GM12891 (cell line): ENCODE data around the gene CTBP2.

Experiments used
- PAX5 ChIP-seq: IDR thresholded peaks from 2 replicates; pipeline ENCODE4 v1.6.1; 2011; ENCODE audit warnings: low read length, moderate library complexity, mild to moderate bottlenecking; ENCODE audit not compliant: insufficient read depth, severe bottlenecking
- POLR2A ChIP-seq: IDR thresholded peaks from 2 replicates; pipeline ENCODE4 v1.6.1; 2011; ENCODE audit warnings: low read depth, low read length, control low read depth
- POLR2AphosphoS5 ChIP-seq: IDR thresholded peaks from 2 replicates; pipeline ENCODE4 v1.6.1; 2011; ENCODE audit warnings: low read depth, low read length, control low read depth
- POU2F2 ChIP-seq: IDR thresholded peaks from 2 replicates; pipeline ENCODE4 v1.6.1; 2011; ENCODE audit warnings: low read depth, mild to moderate bottlenecking, control low read depth, low read length, moderate library complexity
- SPI1 ChIP-seq: IDR thresholded peaks from 2 replicates; pipeline ENCODE4 v1.6.1; 2011; ENCODE audit warnings: low read depth, low read length, control low read depth
- TAF1 ChIP-seq: IDR thresholded peaks from 2 replicates; pipeline ENCODE4 v1.6.1; 2011; ENCODE audit warnings: low read depth, low read length, control low read depth

- TF ChIP-seq POLR2A (no peak), POLR2AphosphoS5 (no peak), TAF1 (no peak), PAX5 (no peak), POU2F2 (no peak), SPI1 (no peak)
Observed at GRCh38 chr10:125080296-125080695, 80.1 kb downstream of the CTBP2 start.
